HepG2 (cell line): ENCODE results near the gene RILP. TPM values are rescaled to one million over a fixed set of nuclear protein-coding genes. Genes with fewer than 3 reads are reported as not detected.

Experiments
- AFF4 ChIP-seq: sonication (generic); formaldehyde crosslinking; IDR thresholded peaks from 2 replicates; pipeline ENCODE4 v1.4.0; 2020; ENCODE audit warnings: missing genetic modification reagents
- BHLHE40 ChIP-seq: IDR thresholded peaks from 2 replicates; pipeline ENCODE4 v1.6.1; 2011; ENCODE audit warnings: low read length, improper control_type of control experiment
- EED ChIP-seq: sonication (generic); formaldehyde crosslinking; IDR thresholded peaks from 2 replicates; pipeline ENCODE4 v1.5.0; 2020; ENCODE audit warnings: mild to moderate bottlenecking, missing genetic modification reagents
- EHMT2 ChIP-seq: fragments of 200-600 bp; sonication (generic); IDR thresholded peaks from 2 replicates; pipeline ENCODE4 v1.7.0; 2017; ENCODE audit warnings: antibody characterized with exemption, low read depth, low read length, borderline replicate concordance
- GPBP1L1 ChIP-seq: sonication (generic); formaldehyde crosslinking; IDR thresholded peaks from 2 replicates; pipeline ENCODE4 v1.5.0; 2020; ENCODE audit warnings: mild to moderate bottlenecking, missing genetic modification reagents
- KDM5A ChIP-seq: fragments of 200-600 bp; sonication (generic); IDR thresholded peaks from 2 replicates; pipeline ENCODE4 v1.7.0; 2018; ENCODE audit warnings: antibody characterized with exemption, mild to moderate bottlenecking, low read length, borderline replicate concordance
- MEF2D ChIP-seq: sonication (generic); formaldehyde crosslinking; IDR thresholded peaks from 2 replicates; pipeline ENCODE4 v1.5.1; 2020; ENCODE audit warnings: mild to moderate bottlenecking, missing genetic modification reagents
- NFYC ChIP-seq: IDR thresholded peaks from 2 replicates; pipeline ENCODE4 v1.6.1; 2016; ENCODE audit warnings: missing genetic modification reagents, missing compliant biosample characterization
- NR2F2 ChIP-seq: IDR thresholded peaks from 2 replicates; pipeline ENCODE4 v1.6.1; 2012; ENCODE audit warnings: low read depth, inconsistent platforms, borderline replicate concordance
- SMAD1 ChIP-seq: sonication (generic); formaldehyde crosslinking; IDR thresholded peaks from 2 replicates; pipeline ENCODE4 v1.4.0; 2020; ENCODE audit warnings: missing genetic modification reagents, low read depth, mild to moderate bottlenecking, borderline replicate concordance
- TEAD2 ChIP-seq: sonication (generic); formaldehyde crosslinking; IDR thresholded peaks from 2 replicates; pipeline ENCODE4 v1.9.0; 2021; ENCODE audit warnings: missing genetic modification reagents
- ZBTB3 ChIP-seq: sonication (generic); formaldehyde crosslinking; IDR thresholded peaks from 2 replicates; pipeline ENCODE4 v1.4.0; 2020; ENCODE audit warnings: low read depth, mild to moderate bottlenecking, moderate library complexity, missing genetic modification reagents, borderline replicate concordance
- ZFP36L1 ChIP-seq: sonication (generic); formaldehyde crosslinking; IDR thresholded peaks from 2 replicates; pipeline ENCODE4 v1.8.0; 2022; ENCODE audit warnings: mild to moderate bottlenecking, missing genetic modification reagents, moderate library complexity
- ZNF331 ChIP-seq: sonication (generic); formaldehyde crosslinking; IDR thresholded peaks from 2 replicates; pipeline ENCODE4 v1.4.0; 2020; ENCODE audit warnings: missing genetic modification reagents
- ZNF367 ChIP-seq: sonication (generic); formaldehyde crosslinking; IDR thresholded peaks from 2 replicates; pipeline ENCODE4 v1.4.0; 2020; ENCODE audit warnings: missing genetic modification reagents, borderline replicate concordance
- ZNF451 ChIP-seq: sonication (generic); formaldehyde crosslinking; IDR thresholded peaks from 2 replicates; pipeline ENCODE4 v1.5.0; 2020; ENCODE audit warnings: mild to moderate bottlenecking, missing genetic modification reagents
- ZNF460 ChIP-seq: sonication (generic); formaldehyde crosslinking; IDR thresholded peaks from 2 replicates; pipeline ENCODE4 v1.5.1; 2020; ENCODE audit warnings: missing genetic modification reagents, mild to moderate bottlenecking, borderline replicate concordance
- ZNF496 ChIP-seq: sonication (generic); formaldehyde crosslinking; IDR thresholded peaks from 2 replicates; pipeline ENCODE4 v1.8.1; 2023; ENCODE audit warnings: mild to moderate bottlenecking, moderate library complexity, missing genetic modification reagents; ENCODE audit not compliant: insufficient replicate concordance
- ZNF720 ChIP-seq: sonication (generic); formaldehyde crosslinking; IDR thresholded peaks from 2 replicates; pipeline ENCODE4 v1.4.0; 2020; ENCODE audit warnings: missing genetic modification reagents
- ZNF776 ChIP-seq: sonication (generic); formaldehyde crosslinking; IDR thresholded peaks from 2 replicates; pipeline ENCODE4 v1.4.0; 2020; ENCODE audit warnings: mild to moderate bottlenecking, missing genetic modification reagents
- polyA plus RNA-seq, 8 experiments: library from polyadenylated mRNA; depleted of rRNA in 3 of 8; stranded (reverse) in 7 of 8; unstranded in 1 of 8; fragments of >200 nt; fragmentation: Illumina TruSeq in 4 of 8; extraction: Trizol in 4 of 8; gene quantifications; 2 replicates each; pipeline versions ENCODE4 v1.2.1 to v1.2.3, GENCODE V29; 2011 to 2016; ENCODE audit warnings: low read depth in 4 of 8, missing spikeins in 1 of 8, mixed read lengths in 1 of 8; ENCODE audit not compliant: insufficient read depth in 1 of 8
- total RNA-seq, 5 experiments: library from RNA; depleted of rRNA; stranded (reverse); fragments of >200 nt; fragmentation: Illumina TruSeq; extraction: Trizol; gene quantifications; 2 replicates each; pipeline ENCODE4 v1.2.3, GENCODE V29; 2016; ENCODE audit warnings: low read depth in 1 of 5
- TF ChIP-seq, protein P1 (sequence below): sonication (generic); formaldehyde crosslinking; IDR thresholded peaks from 2 replicates; pipeline ENCODE4 v1.4.0; 2020; ENCODE audit warnings: mild to moderate bottlenecking, missing genetic modification reagents
- TF ChIP-seq, protein P2 (sequence below): sonication (generic); formaldehyde crosslinking; IDR thresholded peaks from 2 replicates; pipeline ENCODE4 v1.5.1; 2020; ENCODE audit warnings: missing genetic modification reagents, mild to moderate bottlenecking, borderline replicate concordance
- TF ChIP-seq, protein P3 (sequence below): sonication (generic); formaldehyde crosslinking; IDR thresholded peaks from 2 replicates; pipeline ENCODE4 v1.5.0; 2020; ENCODE audit warnings: mild to moderate bottlenecking, missing genetic modification reagents

RILP gene
- total and polyA plus RNA-seq, 2 of the 13 experiments (the other 11 are each of a cell fraction or from before 2014, with no cell fraction given) = 6.6 to 8.1 TPM

DNA sequence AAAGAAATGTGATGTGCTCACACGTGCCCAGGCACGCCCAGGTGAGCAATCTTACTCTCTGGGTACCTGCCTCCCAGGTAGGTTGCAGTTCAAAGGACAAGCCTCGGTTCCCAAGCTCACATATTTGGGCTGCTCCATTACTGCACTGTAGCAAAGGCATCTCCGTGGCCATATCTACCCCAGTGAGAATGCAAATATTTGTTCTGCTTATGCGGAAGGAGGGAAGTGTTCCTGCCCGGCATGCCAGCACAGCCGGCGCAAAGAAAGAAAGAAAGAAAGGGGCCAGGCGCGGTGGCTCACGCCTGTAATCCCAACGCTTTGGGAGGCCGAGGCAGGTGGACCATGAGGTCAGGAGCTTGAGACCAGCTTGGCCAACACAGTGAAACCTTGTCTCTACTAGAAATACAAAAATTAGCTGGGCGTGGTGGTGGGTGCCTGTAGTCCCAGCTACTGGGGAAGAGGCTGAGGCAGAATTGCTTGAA lies 51.8 kb downstream of the RILP start (continued):
- TF ChIP-seq AFF4 (no peak), ZNF367 (CRISPR knock-in tag) (no peak), ZNF331 (CRISPR knock-in tag) (0 out of 2 replicates have a peak, but pooled peaks have one; percentile 61), MEF2D (CRISPR knock-in tag) (peak; percentile 56; the same call in 1 of the 2 replicates), TEAD2 (CRISPR knock-in tag) (no peak), ZFP36L1 (CRISPR knock-in tag) (no peak), EED (CRISPR knock-in tag) (no peak), GPBP1L1 (CRISPR knock-in tag) (no peak), ZNF776 (CRISPR knock-in tag) (no peak), BHLHE40 (peak; percentile 31; the same call in 1 of the 2 replicates), ZNF451 (CRISPR knock-in tag) (no peak), ZNF496 (CRISPR knock-in tag) (no peak), NFYC (CRISPR knock-in tag) (peak; percentile 36; the same call in 1 of the 2 replicates), SMAD1 (no peak), ZNF720 (CRISPR knock-in tag) (no peak), ZBTB3 (CRISPR knock-in tag) (0 out of 2 replicates have a peak, but pooled peaks have one; percentile 46), ZNF460 (CRISPR knock-in tag) (peak; percentile 96), KDM5A (no peak), EHMT2 (no peak), NR2F2 (no peak)
- TF ChIP-seq, protein P1, sequence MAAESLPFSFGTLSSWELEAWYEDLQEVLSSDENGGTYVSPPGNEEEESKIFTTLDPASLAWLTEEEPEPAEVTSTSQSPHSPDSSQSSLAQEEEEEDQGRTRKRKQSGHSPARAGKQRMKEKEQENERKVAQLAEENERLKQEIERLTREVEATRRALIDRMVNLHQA (CRISPR knock-in tag) = no peak
- TF ChIP-seq, protein P2, sequence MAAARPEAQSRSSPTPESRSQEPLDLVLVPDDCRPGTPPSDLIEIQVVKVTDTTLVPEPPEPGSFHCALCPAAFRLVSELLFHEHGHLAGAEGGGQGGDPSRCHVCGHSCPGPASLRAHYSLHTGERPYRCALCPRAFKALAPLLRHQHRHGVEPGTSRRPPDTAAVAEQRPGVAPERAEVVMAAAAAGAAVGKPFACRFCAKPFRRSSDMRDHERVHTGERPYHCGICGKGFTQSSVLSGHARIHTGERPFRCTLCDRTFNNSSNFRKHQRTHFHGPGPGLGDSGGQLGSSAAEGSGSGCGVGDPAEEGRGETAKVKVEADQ (CRISPR knock-in tag) = no peak
- TF ChIP-seq, protein P3, sequence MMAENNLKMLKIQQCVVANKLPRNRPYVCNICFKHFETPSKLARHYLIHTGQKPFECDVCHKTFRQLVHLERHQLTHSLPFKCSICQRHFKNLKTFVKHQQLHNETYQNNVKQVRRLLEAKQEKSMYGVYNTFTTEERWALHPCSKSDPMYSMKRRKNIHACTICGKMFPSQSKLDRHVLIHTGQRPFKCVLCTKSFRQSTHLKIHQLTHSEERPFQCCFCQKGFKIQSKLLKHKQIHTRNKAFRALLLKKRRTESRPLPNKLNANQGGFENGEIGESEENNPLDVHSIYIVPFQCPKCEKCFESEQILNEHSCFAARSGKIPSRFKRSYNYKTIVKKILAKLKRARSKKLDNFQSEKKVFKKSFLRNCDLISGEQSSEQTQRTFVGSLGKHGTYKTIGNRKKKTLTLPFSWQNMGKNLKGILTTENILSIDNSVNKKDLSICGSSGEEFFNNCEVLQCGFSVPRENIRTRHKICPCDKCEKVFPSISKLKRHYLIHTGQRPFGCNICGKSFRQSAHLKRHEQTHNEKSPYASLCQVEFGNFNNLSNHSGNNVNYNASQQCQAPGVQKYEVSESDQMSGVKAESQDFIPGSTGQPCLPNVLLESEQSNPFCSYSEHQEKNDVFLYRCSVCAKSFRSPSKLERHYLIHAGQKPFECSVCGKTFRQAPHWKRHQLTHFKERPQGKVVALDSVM (CRISPR knock-in tag) = peak; percentile 59
